ENCODE data around the gene SNX24.
"Not testable (repeated sequence)": the region's sequence is repeated elsewhere in the genome, so short reads cannot be mapped to it uniquely, and the experiment has no call there.

Gene SNX24

GRCh38 chr5:122906768-122907167, 61.4 kb downstream of the SNX24 start:
- TF ChIP-seq, protein P1, sequence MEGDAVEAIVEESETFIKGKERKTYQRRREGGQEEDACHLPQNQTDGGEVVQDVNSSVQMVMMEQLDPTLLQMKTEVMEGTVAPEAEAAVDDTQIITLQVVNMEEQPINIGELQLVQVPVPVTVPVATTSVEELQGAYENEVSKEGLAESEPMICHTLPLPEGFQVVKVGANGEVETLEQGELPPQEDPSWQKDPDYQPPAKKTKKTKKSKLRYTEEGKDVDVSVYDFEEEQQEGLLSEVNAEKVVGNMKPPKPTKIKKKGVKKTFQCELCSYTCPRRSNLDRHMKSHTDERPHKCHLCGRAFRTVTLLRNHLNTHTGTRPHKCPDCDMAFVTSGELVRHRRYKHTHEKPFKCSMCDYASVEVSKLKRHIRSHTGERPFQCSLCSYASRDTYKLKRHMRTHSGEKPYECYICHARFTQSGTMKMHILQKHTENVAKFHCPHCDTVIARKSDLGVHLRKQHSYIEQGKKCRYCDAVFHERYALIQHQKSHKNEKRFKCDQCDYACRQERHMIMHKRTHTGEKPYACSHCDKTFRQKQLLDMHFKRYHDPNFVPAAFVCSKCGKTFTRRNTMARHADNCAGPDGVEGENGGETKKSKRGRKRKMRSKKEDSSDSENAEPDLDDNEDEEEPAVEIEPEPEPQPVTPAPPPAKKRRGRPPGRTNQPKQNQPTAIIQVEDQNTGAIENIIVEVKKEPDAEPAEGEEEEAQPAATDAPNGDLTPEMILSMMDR (IDR thresholded peaks at IDR 0.05; ENCODE audit: low read depth, low read length): no peak
- DNase-seq (ENCODE audit: extremely low read depth, low read depth): no peak

DNA sequence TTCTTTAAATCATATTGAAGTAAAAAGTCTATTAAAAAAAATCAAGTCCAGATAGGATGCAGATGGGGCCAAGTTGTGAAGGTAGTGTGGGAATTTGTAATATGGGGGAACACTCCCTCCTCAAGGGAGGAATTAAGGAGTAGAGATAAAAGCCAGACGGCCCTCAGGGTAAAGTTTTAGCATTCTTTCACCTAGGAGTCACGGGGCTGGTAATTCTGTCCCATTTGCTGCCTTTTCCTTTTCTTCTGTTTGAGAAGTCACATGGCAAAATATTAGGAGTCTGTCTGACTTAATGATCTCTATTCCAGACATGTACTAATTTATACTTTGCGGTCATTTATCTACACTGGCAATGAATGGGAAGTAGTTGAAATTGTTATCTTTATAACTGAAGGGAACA, 61.9 kb downstream of the SNX24 start:
- DNase-seq (ENCODE audit: extremely low read depth, low read depth): no peak
- TF ChIP-seq, protein P1 (IDR thresholded peaks at IDR 0.05; ENCODE audit: low read depth, low read length): no peak

- TF ChIP-seq, protein P1 (IDR thresholded peaks at IDR 0.05; ENCODE audit: low read depth, low read length): no peak
- no peak for DNase-seq (ENCODE audit: extremely low read depth, low read depth)
Measured at GRCh38 chr5:122908108-122908507, 62.7 kb downstream of the SNX24 start.

- TF ChIP-seq, protein P1 (IDR thresholded peaks at IDR 0.05; ENCODE audit: low read depth, low read length): no peak; the same call in 1 of the 2 replicates
- DNase-seq (ENCODE audit: extremely low read depth, low read depth): no peak
Measured at GRCh38 chr5:122908662-122909061, 63.2 kb downstream of the SNX24 start.

- TF ChIP-seq, protein P1 (IDR thresholded peaks at IDR 0.05; ENCODE audit: low read depth, low read length): no peak
- DNase-seq (ENCODE audit: extremely low read depth, low read depth): no peak
Measured at GRCh38 chr5:122909470-122910100, 64.2 kb downstream of the SNX24 start.

GRCh38 chr5:122913436-122913835, 68.0 kb downstream of the SNX24 start:
- not testable (repeated sequence) for DNase-seq (ENCODE audit: extremely low read depth, low read depth)

DNA sequence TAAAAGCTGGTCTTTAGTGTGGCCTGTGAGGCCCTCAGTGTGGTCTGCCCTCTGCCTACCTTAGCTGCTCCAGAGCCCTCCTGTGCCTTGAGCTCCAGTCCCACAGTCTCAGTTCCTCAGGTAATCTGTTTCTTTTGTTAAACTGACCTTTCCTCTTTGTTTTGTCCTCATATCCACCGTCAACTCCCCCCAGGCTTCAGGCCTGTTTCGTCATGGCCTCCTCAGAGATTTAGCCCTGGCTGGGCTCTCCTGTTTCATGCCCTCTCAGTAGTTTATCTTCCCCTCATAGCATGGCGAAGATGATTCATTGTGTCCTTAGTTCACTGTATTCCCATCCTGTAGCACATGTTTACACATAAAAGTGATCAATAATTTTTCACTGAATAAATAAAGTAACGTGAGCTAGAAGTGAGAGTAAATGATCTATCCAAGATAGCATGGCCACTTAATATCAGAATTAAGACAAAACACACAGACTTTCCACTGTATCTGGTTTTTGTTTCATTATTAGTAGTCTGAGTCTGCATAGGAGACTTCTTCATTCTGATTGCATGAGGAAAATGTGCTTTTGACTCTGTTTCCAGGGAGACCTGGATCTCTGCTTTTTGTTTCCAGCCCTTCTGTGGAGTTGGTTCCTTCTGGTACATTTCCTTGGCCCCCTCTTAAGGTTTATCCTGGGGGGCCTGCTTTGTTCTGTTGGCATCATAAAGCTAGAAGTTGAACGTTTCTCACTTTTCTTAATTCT, 70.5 kb downstream of the SNX24 start:
- TF ChIP-seq, protein P1 (IDR thresholded peaks at IDR 0.05; ENCODE audit: low read depth, low read length): no peak
- no peak for DNase-seq (ENCODE audit: extremely low read depth, low read depth)
